Keratinocyte (primary cell): ENCODE data around the gene SCD. TPM values are rescaled to one million over a fixed set of nuclear protein-coding genes. Genes with fewer than 3 reads are reported as not detected.

Experiments
- DNase-seq: peaks from one replicate; pipeline ENCODE4 v3.0.0-alpha.2; 2011; ENCODE audit warnings: low read depth, missing footprints, low spot score
- FAIRE-seq: peaks from 2 replicates; lab custom pipeline; 2011; peaks lifted over from hg19 to GRCh38; lab: Jason Lieb, UNC
- H2AFZ ChIP-seq: 2 replicates; pipeline ENCODE4 v1.6.0; 2012; ENCODE audit warnings: low read length, control low read depth, inconsistent platforms; ENCODE audit not compliant: control insufficient read depth
- H3K27ac ChIP-seq: 2 replicates; pipeline ENCODE4 v1.5.1; 2011; ENCODE audit warnings: low read length; ENCODE audit not compliant: control insufficient read depth, insufficient read depth
- H3K27me3 ChIP-seq: 3 replicates; pipeline ENCODE4 v1.6.0; 2011; ENCODE audit warnings: low read length; ENCODE audit not compliant: control insufficient read depth, insufficient read depth; ENCODE audit errors: extremely low read depth
- H3K36me3 ChIP-seq, 2 experiments: 2 replicates in 1 of 2; 3 replicates in 1 of 2; pipeline ENCODE4 v1.5.1; 2011; ENCODE audit warnings: low read length in 2 of 2, mild to moderate bottlenecking in 1 of 2; ENCODE audit not compliant: control insufficient read depth in 2 of 2, insufficient read depth in 2 of 2; ENCODE audit errors: extremely low read depth in 1 of 2
- H3K4me1 ChIP-seq: 3 replicates; pipeline ENCODE4 v1.5.1; 2011; ENCODE audit warnings: low read length; ENCODE audit not compliant: control insufficient read depth, insufficient read depth; ENCODE audit errors: extremely low read depth
- H3K4me2 ChIP-seq: 3 replicates; pipeline ENCODE4 v1.6.0; 2011; ENCODE audit warnings: low read depth, low read length; ENCODE audit not compliant: control insufficient read depth, insufficient read depth; ENCODE audit errors: extremely low read depth
- H3K4me3 ChIP-seq, 3 experiments: fragments of 200-600 bp in 1 of 3; sonication (generic) in 1 of 3; 2 replicates in 2 of 3; 3 replicates in 1 of 3; pipeline ENCODE4 v1.5.1; 2011 to 2016; ENCODE audit warnings: low read length in 3 of 3, mild to moderate bottlenecking in 3 of 3, control low read depth in 2 of 3, inconsistent platforms in 1 of 3, low read depth in 1 of 3, mixed read lengths in 1 of 3, mixed run types in 1 of 3, moderate library complexity in 1 of 3; ENCODE audit not compliant: control insufficient read depth in 2 of 3, insufficient read depth in 2 of 3; ENCODE audit errors: extremely low read depth in 1 of 3
- H3K79me2 ChIP-seq: 2 replicates; pipeline ENCODE4 v1.6.0; 2012; ENCODE audit warnings: low read length; ENCODE audit not compliant: control insufficient read depth, insufficient read depth
- H3K9ac ChIP-seq: 3 replicates; pipeline ENCODE4 v1.6.0; 2011; ENCODE audit warnings: low read length; ENCODE audit not compliant: control insufficient read depth, insufficient read depth; ENCODE audit errors: extremely low read depth
- H3K9me1 ChIP-seq: 3 replicates; pipeline ENCODE4 v1.6.0; 2011; ENCODE audit warnings: low read length; ENCODE audit not compliant: control insufficient read depth, insufficient read depth; ENCODE audit errors: extremely low read depth
- H3K9me3 ChIP-seq: 2 replicates; pipeline ENCODE4 v1.5.1; 2012; ENCODE audit warnings: low read depth, low read length; ENCODE audit not compliant: control insufficient read depth
- H4K20me1 ChIP-seq: 3 replicates; pipeline ENCODE4 v1.6.0; 2011; ENCODE audit warnings: low read length; ENCODE audit not compliant: control insufficient read depth, insufficient read depth; ENCODE audit errors: extremely low read depth
- EZH2 ChIP-seq: IDR thresholded peaks from one replicate; pipeline ENCODE4 v1.6.1; 2012; ENCODE audit warnings: inconsistent platforms, mild to moderate bottlenecking, low read length, moderate library complexity
- dilution Hi-C: fragments of 300-500 bp; cut with MboI; formaldehyde crosslinking; loops from one replicate; pipeline ENCODE4 v1.7.0; 2020; ENCODE audit warnings: low sequenced_read_pairs; ENCODE audit not compliant: extremely low pct_ligation_motif_present
- polyA plus RNA-seq, 5 experiments: library from polyadenylated mRNA; depleted of rRNA in 3 of 5; stranded (reverse) in 3 of 5; stranded (forward) in 1 of 5; unstranded in 1 of 5; fragments of >200 nt; gene quantifications; 1 replicate in 1 of 5; 2 replicates in 3 of 5; 3 replicates in 1 of 5; pipeline versions ENCODE4 v1.2.1 to v1.2.3, GENCODE V29; 2011 to 2012; ENCODE audit warnings: missing spikeins in 2 of 5, low read depth in 1 of 5, low replicate concordance in 1 of 5
- TF ChIP-seq, protein P1 (sequence below), 3 experiments: IDR thresholded peaks in 1 of 3; conservative IDR thresholded peaks in 1 of 3; optimal IDR thresholded peaks in 1 of 3; 2 replicates in 2 of 3; 3 replicates in 1 of 3; pipeline versions ENCODE3 to v1.5.1; 2011; ENCODE audit warnings: low read length in 3 of 3, mild to moderate bottlenecking in 3 of 3, moderate library complexity in 2 of 3, control low read depth in 1 of 3, inconsistent platforms in 1 of 3; ENCODE audit not compliant: insufficient read depth in 2 of 3; ENCODE audit errors: extremely low read depth in 1 of 3

The SCD gene
- polyA plus RNA-seq, 1 donor (not counting 4 experiments of a cell fraction or from before 2014, with no cell fraction given), result 1,275 TPM

DNA sequence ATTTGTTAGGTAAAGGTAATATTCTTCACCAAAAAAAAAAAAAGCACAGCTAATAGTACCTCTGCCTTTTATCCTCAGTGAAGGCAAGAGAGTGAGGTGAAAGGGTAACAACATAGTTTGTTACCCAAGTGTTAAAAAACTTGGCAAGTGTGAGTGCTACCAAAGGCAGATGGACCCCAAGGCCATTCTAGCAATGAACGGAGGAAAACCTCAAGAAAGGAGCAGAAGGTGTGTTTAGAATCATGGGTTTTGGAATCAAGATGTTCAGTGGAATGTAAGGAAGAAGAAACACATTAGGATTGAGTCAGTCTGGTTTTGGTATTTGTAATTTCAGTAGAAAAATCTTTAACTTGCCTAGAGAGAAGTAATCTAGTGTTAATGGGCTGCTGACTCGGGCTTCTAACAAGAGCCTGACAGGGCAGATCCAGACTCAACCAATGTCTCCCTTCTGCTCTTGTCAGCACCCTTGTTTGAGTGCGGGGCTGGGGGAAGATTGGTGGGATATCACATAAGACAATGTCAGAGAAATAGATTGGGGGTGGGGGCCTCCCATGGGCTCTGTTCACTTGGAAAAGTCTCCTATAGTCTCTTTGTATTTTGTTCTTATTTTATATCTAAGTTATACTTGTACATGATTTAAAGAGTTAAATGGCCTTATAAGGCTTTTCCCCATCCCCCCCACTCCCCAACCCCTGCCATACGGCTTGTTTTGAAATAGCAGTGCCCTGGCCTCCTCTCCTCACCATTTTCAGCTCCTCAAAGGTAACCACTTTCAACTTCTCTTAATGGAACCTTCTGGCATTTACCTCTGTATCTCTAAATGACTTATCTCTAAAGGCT, 44.4 kb downstream of the SCD start:
- TF ChIP-seq, protein P1, sequence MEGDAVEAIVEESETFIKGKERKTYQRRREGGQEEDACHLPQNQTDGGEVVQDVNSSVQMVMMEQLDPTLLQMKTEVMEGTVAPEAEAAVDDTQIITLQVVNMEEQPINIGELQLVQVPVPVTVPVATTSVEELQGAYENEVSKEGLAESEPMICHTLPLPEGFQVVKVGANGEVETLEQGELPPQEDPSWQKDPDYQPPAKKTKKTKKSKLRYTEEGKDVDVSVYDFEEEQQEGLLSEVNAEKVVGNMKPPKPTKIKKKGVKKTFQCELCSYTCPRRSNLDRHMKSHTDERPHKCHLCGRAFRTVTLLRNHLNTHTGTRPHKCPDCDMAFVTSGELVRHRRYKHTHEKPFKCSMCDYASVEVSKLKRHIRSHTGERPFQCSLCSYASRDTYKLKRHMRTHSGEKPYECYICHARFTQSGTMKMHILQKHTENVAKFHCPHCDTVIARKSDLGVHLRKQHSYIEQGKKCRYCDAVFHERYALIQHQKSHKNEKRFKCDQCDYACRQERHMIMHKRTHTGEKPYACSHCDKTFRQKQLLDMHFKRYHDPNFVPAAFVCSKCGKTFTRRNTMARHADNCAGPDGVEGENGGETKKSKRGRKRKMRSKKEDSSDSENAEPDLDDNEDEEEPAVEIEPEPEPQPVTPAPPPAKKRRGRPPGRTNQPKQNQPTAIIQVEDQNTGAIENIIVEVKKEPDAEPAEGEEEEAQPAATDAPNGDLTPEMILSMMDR (optimal IDR thresholded peaks at IDR 0.05 in 1 of 3, IDR thresholded peaks at IDR 0.05 in 1 of 3, conservative IDR thresholded peaks at IDR 0.05 in 1 of 3; ENCODE audit: extremely low read depth in 1 of 3, insufficient read depth in 2 of 3, low read length in 3 of 3), result no peak
- no peak for TF ChIP-seq EZH2
- dilution Hi-C loops, result no loop called here
- no peak overlapping the region for H3K4me3 ChIP-seq
- H3K9me3 ChIP-seq, result no peaks in the 10 kb centered on the region
- H3K27ac ChIP-seq, result no peak overlapping the region
- no peaks in the 10 kb centered on the region for H3K27me3 ChIP-seq
- FAIRE-seq, result no peak
- H3K4me2 ChIP-seq, result no peak overlapping the region
- no peaks in the 10 kb centered on the region for H3K36me3 ChIP-seq
- no peaks in the 10 kb centered on the region for H3K9me1 ChIP-seq
- H2AFZ ChIP-seq, result no peak overlapping the region
- no peak for DNase-seq
- no peak overlapping the region for H3K9ac ChIP-seq
- H4K20me1 ChIP-seq, result no peaks in the 10 kb centered on the region
- no peaks in the 10 kb centered on the region for H3K79me2 ChIP-seq
- H3K4me1 ChIP-seq, result no peaks in the 10 kb centered on the region

DNA sequence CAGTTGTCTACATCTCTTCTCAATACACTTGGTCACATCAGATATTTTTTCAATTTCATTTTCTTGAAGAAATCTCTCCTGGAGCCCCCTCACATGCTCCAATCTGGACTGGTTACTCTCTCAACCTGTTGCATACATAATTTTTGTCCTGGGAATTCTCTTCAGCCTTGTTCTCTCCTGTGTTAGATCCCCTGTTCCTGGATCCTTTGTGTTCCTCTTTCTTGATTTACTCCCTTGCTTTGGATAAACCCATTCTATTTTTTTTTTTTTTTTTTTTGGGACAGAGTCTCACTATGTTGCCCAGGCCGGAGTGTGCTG, 45.6 kb downstream of the SCD start:
- Histone ChIP-seq H3K9ac (no peak overlapping the region), H3K4me1 (no peaks in the 10 kb centered on the region), H3K9me3 (no peaks in the 10 kb centered on the region), H3K79me2 (no peaks in the 10 kb centered on the region), H3K36me3 (no peaks in the 10 kb centered on the region), H3K4me3 (no peak overlapping the region), H3K27ac (no peak overlapping the region), H2AFZ (no peak overlapping the region), H3K4me2 (no peak overlapping the region), H3K9me1 (no peaks in the 10 kb centered on the region), H4K20me1 (no peaks in the 10 kb centered on the region), H3K27me3 (no peaks in the 10 kb centered on the region)
- dilution Hi-C loops, result no loop called here
- no peak for DNase-seq
- TF ChIP-seq, protein P1 (optimal IDR thresholded peaks at IDR 0.05 in 1 of 3, IDR thresholded peaks at IDR 0.05 in 1 of 3, conservative IDR thresholded peaks at IDR 0.05 in 1 of 3; ENCODE audit: extremely low read depth in 1 of 3, insufficient read depth in 2 of 3, low read length in 3 of 3), result no peak
- no peak for TF ChIP-seq EZH2
- FAIRE-seq, result no peak
